Stomach smooth muscle (tissue), 2 donors: ENCODE results near the gene SERF2.
A peak's percentile ranks its signal among the peaks of the same experiment; 100 is the strongest.

Experiments used
- H3K27ac ChIP-seq: one replicate; pipeline ENCODE4 v1.7.0; 2013; ENCODE audit warnings: mild to moderate bottlenecking, low read length, inconsistent platforms
- H3K27me3 ChIP-seq, 2 donors: one replicate each; pipeline ENCODE4 v1.7.0; 2013; ENCODE audit warnings: low read length in 2 of 2; ENCODE audit not compliant: insufficient read depth in 2 of 2, control insufficient read depth in 1 of 2
- H3K36me3 ChIP-seq, 2 donors: one replicate each; pipeline ENCODE4 v1.7.0; 2013; ENCODE audit warnings: low read length in 2 of 2; ENCODE audit not compliant: control insufficient read depth in 2 of 2, insufficient read depth in 2 of 2
- H3K4me1 ChIP-seq: one replicate; pipeline ENCODE4 v1.7.0; 2013; ENCODE audit warnings: low read length; ENCODE audit not compliant: control insufficient read depth, insufficient read depth
- H3K4me3 ChIP-seq, 2 donors: one replicate each; pipeline ENCODE4 v1.7.0; 2013; ENCODE audit warnings: low read length in 2 of 2
- H3K9ac ChIP-seq, 2 donors: one replicate each; pipeline ENCODE4 v1.7.0; 2013; ENCODE audit warnings: low read length in 2 of 2, mild to moderate bottlenecking in 1 of 2
- H3K9me3 ChIP-seq, 2 donors: one replicate each; pipeline ENCODE4 v1.7.0; 2013; ENCODE audit warnings: low read length in 2 of 2; ENCODE audit not compliant: control insufficient read depth in 2 of 2
- donor health status: healthy.
- donor health status: Pancreatic carcinoma.

The SERF2 gene

DNA sequence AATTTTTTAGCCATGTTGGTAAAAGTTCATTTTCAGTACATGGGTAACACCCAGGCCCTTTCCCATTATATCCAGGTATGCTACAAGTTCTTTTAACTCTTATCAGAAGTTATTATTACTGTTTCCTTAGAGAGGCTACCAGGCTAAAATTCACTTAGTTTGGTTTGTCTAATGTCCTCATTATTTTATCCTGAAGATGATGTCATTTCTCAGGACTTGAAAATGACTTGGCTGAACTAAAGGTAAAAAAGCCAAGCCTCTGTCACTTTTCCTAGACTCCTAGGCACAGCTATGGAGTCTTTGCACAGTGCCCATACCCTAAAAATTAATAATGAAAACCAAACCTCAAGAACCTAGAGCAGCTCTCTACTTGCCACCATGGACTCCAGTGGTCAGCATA lies 19.5 kb upstream of the SERF2 start:
- H3K9me3 ChIP-seq, result no peaks in the 10 kb centered on the region
- H3K27me3 ChIP-seq, result no peaks in the 10 kb centered on the region
- H3K4me1 ChIP-seq, result peaks cover 15% of the 10 kb centered on the region
- H3K36me3 ChIP-seq, result peaks cover 28 to 30% of the 10 kb centered on the region in 2 donors
- H3K4me3 ChIP-seq, result no peak overlapping the region
- no peak overlapping the region for H3K9ac ChIP-seq
- H3K27ac ChIP-seq, result no peak overlapping the region

DNA sequence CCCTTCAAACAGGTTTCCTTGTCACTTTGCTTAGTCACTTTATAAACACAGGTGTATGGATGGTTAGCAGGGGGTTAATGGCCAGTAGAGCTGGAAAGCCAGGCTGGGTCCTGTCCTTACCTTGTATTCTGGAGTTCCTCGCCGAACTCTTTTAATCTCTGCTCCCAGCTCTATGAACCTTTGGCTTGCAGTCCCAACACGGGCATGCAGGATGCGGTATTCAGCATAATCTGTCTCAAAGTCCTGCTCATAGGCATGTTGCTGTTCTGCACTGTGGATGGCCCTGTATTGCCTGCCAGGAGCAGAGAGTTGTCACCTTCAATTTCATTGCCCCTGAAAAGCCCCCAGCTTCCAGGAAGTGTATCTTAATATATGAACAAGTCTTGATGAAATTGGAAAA lies 18.1 kb upstream of the SERF2 start:
- Histone ChIP-seq H3K4me1 (peaks cover 16% of the 10 kb centered on the region), H3K27me3 (no peaks in the 10 kb centered on the region), H3K36me3 (peaks cover 19 to 30% of the 10 kb centered on the region in 2 donors), H3K9me3 (no peaks in the 10 kb centered on the region), H3K9ac (no peak overlapping the region), H3K4me3 (no peak overlapping the region), H3K27ac (no peak overlapping the region)

DNA sequence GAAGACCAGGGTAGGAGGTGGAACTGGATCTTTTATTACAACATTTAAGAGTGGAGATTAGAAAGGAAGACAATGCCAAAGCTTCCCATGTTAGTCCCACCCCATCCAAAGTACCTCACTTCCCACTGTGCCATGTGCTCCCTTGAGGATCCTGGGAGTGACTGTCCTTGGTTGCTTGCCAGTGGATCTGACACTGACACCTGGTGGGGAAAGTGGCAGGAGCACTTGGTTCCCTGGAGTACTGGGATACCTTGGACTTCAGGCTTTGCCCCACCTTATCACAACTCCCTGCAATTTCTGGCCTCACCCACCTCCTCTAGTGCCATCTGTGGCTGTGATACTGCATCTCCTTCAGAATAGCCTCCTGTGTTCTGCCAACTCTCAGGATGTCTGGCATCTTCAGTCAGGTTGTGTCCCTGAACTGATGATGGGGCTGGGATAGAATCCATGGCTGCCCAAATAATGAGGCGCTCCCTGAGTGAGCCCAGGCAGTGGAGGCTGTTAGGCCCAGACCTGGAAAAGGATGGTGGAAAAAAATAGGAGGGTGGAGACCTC lies 16.6 kb upstream of the SERF2 start:
- H3K9ac ChIP-seq, result no peak overlapping the region
- peaks cover 15 to 21% of the 10 kb centered on the region in 2 donors for H3K36me3 ChIP-seq
- no peak overlapping the region for H3K4me3 ChIP-seq

DNA sequence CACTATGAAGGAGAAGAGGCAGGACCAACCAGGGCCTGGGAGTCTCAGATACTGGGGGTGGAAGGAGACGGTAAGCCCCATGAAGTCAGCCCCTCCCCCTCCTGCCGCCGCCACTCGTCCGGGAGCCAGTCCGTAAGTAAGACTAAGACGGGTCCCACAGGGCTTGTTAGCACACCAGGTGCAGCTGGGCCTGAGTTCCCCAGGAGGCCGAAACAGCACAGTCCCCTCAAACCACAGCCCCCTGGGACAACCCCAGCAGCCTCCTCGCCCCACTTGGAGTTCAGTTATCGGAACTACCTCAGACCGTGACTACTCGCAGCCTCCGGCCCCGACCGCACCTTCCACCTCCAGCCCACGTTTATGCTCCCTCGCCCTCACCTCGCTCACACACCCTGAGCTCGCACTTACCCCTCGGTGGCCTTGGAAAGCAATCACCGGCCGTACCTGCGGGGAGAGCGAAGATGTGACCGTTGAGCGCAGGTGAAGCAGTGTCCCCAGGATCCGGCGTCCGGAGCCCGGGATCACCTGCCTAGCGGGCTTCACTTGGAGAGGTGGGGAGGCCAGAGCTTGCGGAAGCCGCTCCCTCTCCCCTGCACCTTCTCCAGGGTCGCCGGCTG lies 15.9 kb upstream of the SERF2 start:
- Histone ChIP-seq H3K27ac (peak overlapping the region; percentile 87), H3K9me3 (no peaks in the 10 kb centered on the region), H3K4me3 (peak overlapping the region; percentile 83 to 89), H3K36me3 (peaks cover 13 to 16% of the 10 kb centered on the region in 2 donors), H3K4me1 (peaks cover 16% of the 10 kb centered on the region), H3K9ac (peak overlapping the region in 1 of 2 donors; percentile 74), H3K27me3 (no peaks in the 10 kb centered on the region)

More for the DNA sequence above, 16.6 kb upstream of the SERF2 start:
- Histone ChIP-seq H3K27me3 (no peaks in the 10 kb centered on the region), H3K9me3 (no peaks in the 10 kb centered on the region), H3K4me1 (peaks cover 16% of the 10 kb centered on the region), H3K27ac (peak overlapping the region; percentile 87)

DNA sequence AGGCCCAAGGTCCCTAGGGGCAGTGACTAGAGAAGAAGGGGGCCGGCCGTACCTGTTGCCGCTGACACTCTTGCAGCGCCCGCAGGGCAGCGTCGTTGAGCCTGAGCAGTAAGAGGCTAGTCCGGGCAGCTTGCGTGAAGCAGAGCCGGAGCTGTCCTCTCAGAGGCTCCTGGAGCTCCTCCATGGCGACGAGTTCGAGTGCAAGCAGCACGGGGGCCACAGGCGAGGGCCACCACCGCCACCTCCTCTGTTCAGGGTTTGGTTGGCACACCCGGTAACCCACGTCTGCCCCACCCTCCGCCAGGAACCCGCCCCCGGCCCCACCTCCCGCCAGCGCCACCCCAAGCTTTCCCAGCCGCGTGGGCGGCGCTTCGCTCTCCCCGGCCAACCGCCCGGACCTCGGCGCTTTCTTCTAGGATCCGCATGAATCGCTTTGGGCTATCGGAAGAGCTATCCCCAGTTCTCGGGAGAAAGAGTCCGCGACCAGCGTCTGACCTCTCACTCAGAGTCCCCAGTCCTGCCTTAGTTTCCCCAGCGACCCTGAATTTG lies 15.3 kb upstream of the SERF2 start, which contains the start of gene ELL3:
Gene ELL3, minus strand, starts transcription at position 249 of the 549 bp plus-strand sequence. Its CDS starts 65 bp downstream, at position 184.
- Histone ChIP-seq H3K27ac (peak within 1 kb of the TSS; percentile 87), H3K27me3 (no peaks in the 10 kb centered on the region), H3K9ac (peak within 1 kb of the TSS; percentile 56 to 81), H3K36me3 (peaks cover 8 to 11% of the 10 kb centered on the region in 2 donors), H3K4me1 (peaks cover 16% of the 10 kb centered on the region), H3K4me3 (peak within 1 kb of the TSS; percentile 83 to 89), H3K9me3 (no peaks in the 10 kb centered on the region)

DNA sequence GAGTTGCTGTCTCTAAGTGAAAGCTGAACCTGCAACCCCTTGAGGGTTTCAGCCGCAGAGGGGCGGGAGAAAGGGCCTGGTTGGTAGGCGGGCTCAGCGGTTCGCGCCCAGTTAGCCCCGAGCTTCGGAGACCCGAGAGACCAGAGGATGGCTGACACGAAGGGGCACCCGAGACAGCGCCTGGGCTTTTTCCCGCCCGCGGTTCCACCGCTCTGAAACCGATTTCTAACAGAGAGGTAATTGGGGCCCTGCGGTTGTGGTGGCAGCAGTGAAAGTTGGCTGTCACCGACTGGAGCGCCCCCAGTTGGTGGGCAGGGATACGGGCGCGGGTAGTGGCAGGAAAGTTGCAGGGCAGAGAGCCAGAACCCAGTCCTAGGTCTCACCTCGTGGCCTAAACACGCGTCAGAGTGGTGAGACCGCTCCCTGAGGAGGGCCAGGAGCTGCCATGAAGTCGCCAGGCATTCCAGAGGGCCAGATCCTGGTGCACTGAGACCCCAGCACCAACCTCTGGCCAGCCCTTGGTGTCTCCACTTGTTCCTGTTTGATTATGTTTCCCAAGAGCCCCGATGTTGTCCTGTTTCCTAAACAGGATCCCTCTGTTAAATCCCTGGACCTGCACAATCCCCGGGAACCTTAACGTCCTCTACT lies 14.7 kb upstream of the SERF2 start:
- peak overlapping the region; percentile 87 for H3K27ac ChIP-seq
- peaks cover 3 to 5% of the 10 kb centered on the region in 2 donors for H3K36me3 ChIP-seq
- peak overlapping the region; percentile 56 to 81 for H3K9ac ChIP-seq
- H3K9me3 ChIP-seq, result no peaks in the 10 kb centered on the region
- H3K4me3 ChIP-seq, result peak overlapping the region; percentile 83 to 89
- no peaks in the 10 kb centered on the region for H3K27me3 ChIP-seq
- H3K4me1 ChIP-seq, result peaks cover 16% of the 10 kb centered on the region

DNA sequence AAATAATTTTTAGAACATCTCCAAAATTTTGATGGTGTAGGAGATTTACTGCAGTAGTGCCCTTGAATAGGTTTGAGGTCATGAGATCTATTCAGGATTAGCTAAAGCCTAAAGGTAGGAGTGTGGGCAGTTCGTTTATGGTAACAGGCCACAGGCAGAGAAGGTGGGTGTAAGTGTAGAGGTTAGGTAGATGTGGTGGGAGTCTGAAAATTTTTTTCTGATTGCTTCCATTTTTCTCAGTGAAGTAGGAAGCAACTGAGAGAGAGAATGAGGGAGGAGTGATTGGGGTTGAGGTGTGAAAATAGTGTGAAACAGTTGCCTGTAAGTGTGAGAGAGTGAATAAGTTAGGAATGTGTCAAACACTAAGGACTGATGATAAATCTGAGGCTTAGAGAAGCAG lies 13.1 kb upstream of the SERF2 start:
- H3K4me1 ChIP-seq, result peaks cover 16% of the 10 kb centered on the region
- no peaks in the 10 kb centered on the region for H3K9me3 ChIP-seq
- H3K27ac ChIP-seq, result no peak overlapping the region
- no peak overlapping the region for H3K4me3 ChIP-seq
- no peak overlapping the region for H3K9ac ChIP-seq
- H3K36me3 ChIP-seq, result no peaks in the 10 kb centered on the region
- no peaks in the 10 kb centered on the region for H3K27me3 ChIP-seq

DNA sequence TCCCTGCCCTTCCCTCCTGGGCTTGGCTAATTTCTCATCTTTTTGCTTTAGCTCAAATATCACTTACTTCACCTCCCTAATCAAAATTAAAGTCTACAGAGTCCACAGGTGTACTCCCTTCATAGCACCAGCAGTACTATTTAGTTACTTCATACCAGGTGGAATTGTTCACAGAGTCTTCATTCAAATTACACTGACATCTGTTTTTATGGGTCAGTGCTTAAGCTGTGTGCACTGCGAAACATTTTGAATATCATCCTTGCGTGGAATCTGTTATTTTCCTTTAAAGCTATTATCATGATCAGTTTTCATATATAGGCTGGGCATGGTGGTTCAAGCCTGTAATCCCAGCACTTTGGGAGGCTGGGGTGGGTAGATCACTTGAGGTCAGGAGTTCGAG lies 2.7 kb upstream of the SERF2 start:
- Histone ChIP-seq H3K4me1 (peaks cover 19% of the 10 kb centered on the region), H3K4me3 (no peak overlapping the region), H3K9ac (no peak overlapping the region), H3K9me3 (no peaks in the 10 kb centered on the region), H3K36me3 (peaks cover 8 to 10% of the 10 kb centered on the region in 2 donors), H3K27me3 (no peaks in the 10 kb centered on the region), H3K27ac (no peak overlapping the region)

DNA sequence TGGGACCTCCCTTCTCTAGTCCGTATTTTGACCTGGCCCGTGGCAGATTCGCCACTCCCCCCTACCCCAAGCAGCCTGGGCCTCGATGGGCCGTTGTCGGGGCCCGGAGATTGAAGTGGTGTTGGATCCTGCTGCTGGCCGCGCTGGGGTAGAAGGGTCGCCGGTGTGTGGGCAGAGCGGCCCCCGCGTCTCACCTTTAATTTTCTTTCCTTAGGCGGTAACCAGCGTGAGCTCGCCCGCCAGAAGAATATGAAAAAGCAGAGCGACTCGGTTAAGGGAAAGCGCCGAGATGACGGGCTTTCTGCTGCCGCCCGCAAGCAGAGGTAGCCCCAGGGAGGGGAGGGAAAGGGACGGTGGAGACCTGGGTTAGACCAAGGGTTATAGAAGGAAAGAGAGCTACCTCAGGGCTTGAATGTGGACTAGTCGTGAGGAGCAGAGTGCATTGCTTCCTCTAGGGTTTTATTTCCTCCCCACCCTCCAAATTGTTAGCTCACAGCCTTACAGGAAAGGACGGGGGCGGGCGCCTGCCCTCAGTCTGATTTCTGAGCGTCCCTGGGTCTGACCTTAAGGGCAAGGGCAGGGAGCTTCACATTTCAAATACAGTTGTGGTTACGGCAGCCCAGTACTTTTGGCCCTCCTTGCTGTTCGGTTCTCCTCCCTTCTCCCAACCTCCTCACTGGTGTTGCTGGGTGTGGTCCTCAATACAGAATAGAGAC lies 799 bp downstream of the SERF2 start:
- H3K4me1 ChIP-seq, result peaks cover 36% of the 10 kb centered on the region
- peaks cover 30 to 36% of the 10 kb centered on the region in 2 donors for H3K36me3 ChIP-seq
- peak overlapping the region; percentile 99 for H3K27ac ChIP-seq
- peak overlapping the region; percentile 99 for H3K4me3 ChIP-seq
- peak overlapping the region; percentile 100 for H3K9ac ChIP-seq
- no peaks in the 10 kb centered on the region for H3K9me3 ChIP-seq
- no peaks in the 10 kb centered on the region for H3K27me3 ChIP-seq

DNA sequence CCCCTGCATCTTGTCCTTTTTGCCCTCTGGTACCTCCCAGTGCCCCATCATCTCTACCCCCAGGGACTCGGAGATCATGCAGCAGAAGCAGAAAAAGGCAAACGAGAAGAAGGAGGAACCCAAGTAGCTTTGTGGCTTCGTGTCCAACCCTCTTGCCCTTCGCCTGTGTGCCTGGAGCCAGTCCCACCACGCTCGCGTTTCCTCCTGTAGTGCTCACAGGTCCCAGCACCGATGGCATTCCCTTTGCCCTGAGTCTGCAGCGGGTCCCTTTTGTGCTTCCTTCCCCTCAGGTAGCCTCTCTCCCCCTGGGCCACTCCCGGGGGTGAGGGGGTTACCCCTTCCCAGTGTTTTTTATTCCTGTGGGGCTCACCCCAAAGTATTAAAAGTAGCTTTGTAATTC lies 1.5 kb downstream of the SERF2 start:
- Histone ChIP-seq H3K9ac (peak overlapping the region; percentile 100), H3K9me3 (no peaks in the 10 kb centered on the region), H3K4me3 (peak overlapping the region; percentile 99), H3K27me3 (no peaks in the 10 kb centered on the region), H3K4me1 (peaks cover 39% of the 10 kb centered on the region), H3K27ac (no peak overlapping the region), H3K36me3 (peaks cover 30 to 38% of the 10 kb centered on the region in 2 donors)
